ENCODE results near the gene VWF. TPM values are rescaled to one million over a fixed set of nuclear protein-coding genes. Genes with fewer than 3 reads are reported as not detected.

The VWF gene
- total and polyA plus RNA-seq, 9 donors = 37.9 to 278 (median 107) TPM

GRCh38 chr12:5960783-5961182 lies 163.7 kb downstream of the VWF start:
- no peak overlapping the region for H3K27ac ChIP-seq
- H3K4me3 ChIP-seq = no peak overlapping the region
- TF ChIP-seq EP300 (IDR thresholded peaks at IDR 0.05) (no peak), POLR2A (IDR thresholded peaks at IDR 0.05) (no peak), CTCF (IDR thresholded peaks at IDR 0.05) (no peak)
- H3K9me3 ChIP-seq = no peaks in the 10 kb centered on the region
- no peak for DNase-seq
- H3K4me1 ChIP-seq (ENCODE audit: insufficient read depth) = no peaks in the 10 kb centered on the region
- WGBS, 3 donors = 70 to 77% (median 71%) methylated on average over 4 of the region's 4 CpGs
- H3K36me3 ChIP-seq = no peaks in the 10 kb centered on the region
- H3K27me3 ChIP-seq = peaks cover 2% of the 10 kb centered on the region
- intact Hi-C loops (cut with DNase I) = no loop called here

- 91 to 94% (median 92%) methylated on average over 5 of the region's 5 CpGs for WGBS, 3 donors
- TF ChIP-seq CTCF (IDR thresholded peaks at IDR 0.05) (no peak), POLR2A (IDR thresholded peaks at IDR 0.05) (no peak), EP300 (IDR thresholded peaks at IDR 0.05) (no peak)
- no peaks in the 10 kb centered on the region for H3K9me3 ChIP-seq
Observed at GRCh38 chr12:5956987-5957386, 167.5 kb downstream of the VWF start.

GRCh38 chr12:5954661-5955060 lies 169.8 kb downstream of the VWF start:
- Histone ChIP-seq H3K9me3 (no peaks in the 10 kb centered on the region), H3K4me1 (ENCODE audit: insufficient read depth) (no peaks in the 10 kb centered on the region), H3K36me3 (no peaks in the 10 kb centered on the region), H3K27me3 (peaks cover 2% of the 10 kb centered on the region), H3K27ac (no peak overlapping the region), H3K4me3 (no peak overlapping the region)
- intact Hi-C loops (cut with DNase I) = no loop called here
- 21 to 47% (median 41%) methylated on average over 3 of the region's 3 CpGs for WGBS, 3 donors
- TF ChIP-seq CTCF (IDR thresholded peaks at IDR 0.05) (no peak), POLR2A (IDR thresholded peaks at IDR 0.05) (no peak), EP300 (IDR thresholded peaks at IDR 0.05) (no peak)
- no peak for DNase-seq

More at GRCh38 chr12:5956987-5957386, 167.5 kb downstream of the VWF start:
- Histone ChIP-seq H3K27ac (no peak overlapping the region), H3K27me3 (peaks cover 2% of the 10 kb centered on the region), H3K36me3 (no peaks in the 10 kb centered on the region), H3K4me1 (ENCODE audit: insufficient read depth) (no peaks in the 10 kb centered on the region), H3K4me3 (no peak overlapping the region)
- intact Hi-C loops (cut with DNase I) = no loop called here
- no peak for DNase-seq

GRCh38 chr12:5953835-5954586 lies 170.5 kb downstream of the VWF start:
- H3K9me3 ChIP-seq = no peaks in the 10 kb centered on the region
- no peak for DNase-seq
- no peak overlapping the region for H3K4me3 ChIP-seq
- no peak for TF ChIP-seq EP300 (IDR thresholded peaks at IDR 0.05)
- intact Hi-C loops (cut with DNase I) = no loop called here
- peaks cover 2% of the 10 kb centered on the region for H3K27me3 ChIP-seq
- no peak overlapping the region for H3K27ac ChIP-seq
- H3K4me1 ChIP-seq (ENCODE audit: insufficient read depth) = no peaks in the 10 kb centered on the region
- 67 to 76% (median 74%) methylated on average over 5 of the region's 5 CpGs for WGBS, 3 donors
- H3K36me3 ChIP-seq = no peaks in the 10 kb centered on the region

- Histone ChIP-seq H3K27me3 (no peaks in the 10 kb centered on the region), H3K4me1 (ENCODE audit: insufficient read depth) (no peaks in the 10 kb centered on the region), H3K36me3 (no peaks in the 10 kb centered on the region), H3K4me3 (no peak overlapping the region), H3K9me3 (no peaks in the 10 kb centered on the region), H3K27ac (no peak overlapping the region)
- DNase-seq = no peak
- no peak for TF ChIP-seq CTCF (IDR thresholded peaks at IDR 0.05)
- no peak for TF ChIP-seq POLR2A (IDR thresholded peaks at IDR 0.05)
- no peak for TF ChIP-seq EP300 (IDR thresholded peaks at IDR 0.05)
- 69 to 76% (median 73%) methylated on average over 3 of the region's 3 CpGs for WGBS, 3 donors
- intact Hi-C loops (cut with DNase I) = no loop called here
Observed at GRCh38 chr12:5952031-5952430, 172.4 kb downstream of the VWF start.
